ENCODE data around the gene ST8SIA1. TPM values are rescaled to one million over a fixed set of nuclear protein-coding genes. Genes with fewer than 3 reads are reported as not detected.

ST8SIA1 gene
- total RNA-seq, 2 experiments from 2014 or later = 5.6 to 5.7 TPM

- H3K4me3 ChIP-seq (ENCODE audit: low read length) = no peak overlapping the region
- no peak for ATAC-seq (ENCODE audit: poor library complexity)
- H3K27me3 Mint-ChIP-seq = peaks cover 25% of the 10 kb centered on the region
These were observed 5.2 kb upstream of the ST8SIA1 start for GRCh38 chr12:22339691-22340090.

GRCh38 chr12:22335794-22336166, 1.3 kb upstream of the ST8SIA1 start:
- Histone ChIP-seq H3K4me3 (ENCODE audit: low read length) (peak overlapping the region; percentile 86), H3K27ac (ENCODE audit: low read depth in 1 of 2, low read length in 2 of 2) (no peak overlapping the region), H3K9me3 (ENCODE audit: control insufficient read depth in 1 of 2, insufficient read depth in 1 of 2, low read length in 2 of 2) (peaks cover 0 to 5% of the 10 kb centered on the region in 2 experiments), H3K4me1 (ENCODE audit: insufficient read depth, low read length) (peaks cover 22% of the 10 kb centered on the region), H3K36me3 (ENCODE audit: insufficient read depth, low read length) (no peaks in the 10 kb centered on the region), H3K27me3 (ENCODE audit: control insufficient read depth in 1 of 2, insufficient read depth in 2 of 2, low read length in 2 of 2) (peaks cover 0 to 8% of the 10 kb centered on the region in 2 experiments)
- Mint-ChIP-seq H3K36me3 (ENCODE audit: low read depth) (peaks cover 16% of the 10 kb centered on the region), H3K9me3 (no peaks in the 10 kb centered on the region), H3K27ac (peak overlapping the region; percentile 92), H3K4me3 (peak overlapping the region; percentile 95), H3K4me1 (ENCODE audit: low read depth) (peaks cover 41% of the 10 kb centered on the region), H3K27me3 (peaks cover 39% of the 10 kb centered on the region)
- POLR2A ChIA-PET = interaction anchor here (0.8 to 3.7 kb wide), 20 partner anchors 14 to 834 kb away, joined by 3 to 25 read pairs (median 4); partner anchors contain the start of genes C2CD5, CMAS and LDHB
- intact Hi-C loops (cut with DNase I, micrococcal nuclease) = loop anchor here (1.0 to 10.0 kb wide), 9 partner anchors 62 to 641 kb away; partner anchors contain the start of gene C2CD5 (in 1 of the 2)
- CTCF ChIA-PET = interaction anchor here (0.8 to 1.6 kb wide), 20 partner anchors 15 to 656 kb away, joined by 3 to 11 read pairs (median 5); no protein-coding TSS in a partner anchor
- ATAC-seq (ENCODE audit: poor library complexity) = no peak
- peak; percentile 32 for TF ChIP-seq CTCF (IDR thresholded peaks at IDR 0.05)
- DNase-seq = no peak

More at GRCh38 chr12:22339691-22340090, 5.2 kb upstream of the ST8SIA1 start:
- Mint-ChIP-seq H3K4me3 (no peak overlapping the region), H3K9me3 (peaks cover 5% of the 10 kb centered on the region), H3K4me1 (ENCODE audit: low read depth) (peaks cover 11% of the 10 kb centered on the region), H3K36me3 (ENCODE audit: low read depth) (peaks cover 9% of the 10 kb centered on the region), H3K27ac (no peak overlapping the region)
- Histone ChIP-seq H3K9me3 (ENCODE audit: control insufficient read depth in 1 of 2, insufficient read depth in 1 of 2, low read length in 2 of 2) (peaks cover 3 to 5% of the 10 kb centered on the region in 2 experiments), H3K36me3 (ENCODE audit: insufficient read depth, low read length) (no peaks in the 10 kb centered on the region), H3K4me1 (ENCODE audit: insufficient read depth, low read length) (peaks cover 5% of the 10 kb centered on the region), H3K27me3 (ENCODE audit: control insufficient read depth in 1 of 2, insufficient read depth in 2 of 2, low read length in 2 of 2) (no peaks in the 10 kb centered on the region), H3K27ac (ENCODE audit: low read depth in 1 of 2, low read length in 2 of 2) (no peak overlapping the region)
- no peak for DNase-seq
- ChIA-PET POLR2A (no interaction called here), CTCF (no interaction called here)
- no peak for TF ChIP-seq CTCF (IDR thresholded peaks at IDR 0.05)
- intact Hi-C loops (cut with DNase I, micrococcal nuclease) = loop anchor here (5.0 to 10.0 kb wide), 6 partner anchors 58 to 645 kb away; partner anchors contain the start of gene C2CD5 (in 1 of the 2)

- peaks cover 16% of the 10 kb centered on the region for H3K36me3 Mint-ChIP-seq (ENCODE audit: low read depth)
- Histone ChIP-seq H3K4me3 (ENCODE audit: low read length) (peak overlapping the region; percentile 86), H3K4me1 (ENCODE audit: insufficient read depth, low read length) (peaks cover 25% of the 10 kb centered on the region), H3K27me3 (ENCODE audit: control insufficient read depth in 1 of 2, insufficient read depth in 2 of 2, low read length in 2 of 2) (peaks cover 0 to 8% of the 10 kb centered on the region in 2 experiments), H3K36me3 (ENCODE audit: insufficient read depth, low read length) (no peaks in the 10 kb centered on the region), H3K27ac (ENCODE audit: low read depth in 1 of 2, low read length in 2 of 2) (no peak overlapping the region), H3K9me3 (ENCODE audit: control insufficient read depth in 1 of 2, insufficient read depth in 1 of 2, low read length in 2 of 2) (peaks cover 0 to 5% of the 10 kb centered on the region in 2 experiments)
- H3K9me3 Mint-ChIP-seq = no peaks in the 10 kb centered on the region
- H3K4me3 Mint-ChIP-seq = peak overlapping the region; percentile 95
- peaks cover 58% of the 10 kb centered on the region for H3K4me1 Mint-ChIP-seq (ENCODE audit: low read depth)
- CTCF ChIA-PET = interaction anchor here (1.3 kb wide), 1 partner anchor 119 kb away, joined by 3 read pairs; no protein-coding TSS in a partner anchor
- peak in 7 of 14 experiments; percentile 10 to 49 (median 19) for DNase-seq
- POLR2A ChIA-PET = interaction anchor here (1.5 to 3.7 kb wide), 2 partner anchors 62 to 76 kb away, joined by 4 to 18 read pairs; no protein-coding TSS in a partner anchor
- no peak for TF ChIP-seq CTCF (IDR thresholded peaks at IDR 0.05)
- intact Hi-C loops (cut with DNase I, micrococcal nuclease) = loop anchor here (2.0 to 10.0 kb wide), 4 partner anchors 109 to 639 kb away; no protein-coding TSS in a partner anchor
- no peak for ATAC-seq (ENCODE audit: poor library complexity)
- H3K27me3 Mint-ChIP-seq = peaks cover 39% of the 10 kb centered on the region
- H3K27ac Mint-ChIP-seq = peak overlapping the region; percentile 77
These were observed 646 bp downstream of the ST8SIA1 start for GRCh38 chr12:22333713-22334409.
